ENCODE data around the gene ST6GALNAC3.

DNA sequence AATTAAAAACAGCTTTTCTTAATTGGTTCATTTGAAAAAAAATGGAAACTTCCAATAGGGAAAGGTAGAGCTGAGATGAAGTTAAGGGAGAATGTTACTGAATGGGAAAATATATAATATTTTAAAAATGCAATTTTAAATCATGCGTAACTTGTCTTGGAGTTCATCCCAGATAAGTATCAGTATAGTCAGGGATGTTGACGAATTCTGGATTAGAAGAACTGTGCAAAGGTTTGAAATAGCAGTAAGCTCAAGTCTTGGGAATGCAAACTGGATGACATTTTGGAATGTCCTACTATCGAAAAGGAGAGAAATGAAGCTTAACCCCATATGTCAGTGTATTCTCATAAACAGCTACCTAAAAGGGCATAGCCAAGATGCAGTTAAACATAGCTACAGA lies 4.0 kb upstream of the ST6GALNAC3 start:
- TF ChIP-seq, protein P1, sequence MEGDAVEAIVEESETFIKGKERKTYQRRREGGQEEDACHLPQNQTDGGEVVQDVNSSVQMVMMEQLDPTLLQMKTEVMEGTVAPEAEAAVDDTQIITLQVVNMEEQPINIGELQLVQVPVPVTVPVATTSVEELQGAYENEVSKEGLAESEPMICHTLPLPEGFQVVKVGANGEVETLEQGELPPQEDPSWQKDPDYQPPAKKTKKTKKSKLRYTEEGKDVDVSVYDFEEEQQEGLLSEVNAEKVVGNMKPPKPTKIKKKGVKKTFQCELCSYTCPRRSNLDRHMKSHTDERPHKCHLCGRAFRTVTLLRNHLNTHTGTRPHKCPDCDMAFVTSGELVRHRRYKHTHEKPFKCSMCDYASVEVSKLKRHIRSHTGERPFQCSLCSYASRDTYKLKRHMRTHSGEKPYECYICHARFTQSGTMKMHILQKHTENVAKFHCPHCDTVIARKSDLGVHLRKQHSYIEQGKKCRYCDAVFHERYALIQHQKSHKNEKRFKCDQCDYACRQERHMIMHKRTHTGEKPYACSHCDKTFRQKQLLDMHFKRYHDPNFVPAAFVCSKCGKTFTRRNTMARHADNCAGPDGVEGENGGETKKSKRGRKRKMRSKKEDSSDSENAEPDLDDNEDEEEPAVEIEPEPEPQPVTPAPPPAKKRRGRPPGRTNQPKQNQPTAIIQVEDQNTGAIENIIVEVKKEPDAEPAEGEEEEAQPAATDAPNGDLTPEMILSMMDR (IDR thresholded peaks at IDR 0.05; ENCODE audit: low read depth, low read length): no peak
- TF ChIP-seq EZH2phosphoT487 (IDR thresholded peaks at IDR 0.05; ENCODE audit: low read depth): no peak
